CMK (cell line): ENCODE results near the gene ERICH6.
"Not testable (repeated sequence)": the region's sequence is repeated elsewhere in the genome, so short reads cannot be mapped to it uniquely, and the experiment has no call there.

Source experiments
- DNase-seq: peaks from one replicate; pipeline ENCODE4 v3.0.0-alpha.2; 2010; ENCODE audit warnings: low read depth

ERICH6 gene

GRCh38 chr3:150682279-150682678, 21.4 kb downstream of the ERICH6 start:
- DNase-seq: no peak

DNA sequence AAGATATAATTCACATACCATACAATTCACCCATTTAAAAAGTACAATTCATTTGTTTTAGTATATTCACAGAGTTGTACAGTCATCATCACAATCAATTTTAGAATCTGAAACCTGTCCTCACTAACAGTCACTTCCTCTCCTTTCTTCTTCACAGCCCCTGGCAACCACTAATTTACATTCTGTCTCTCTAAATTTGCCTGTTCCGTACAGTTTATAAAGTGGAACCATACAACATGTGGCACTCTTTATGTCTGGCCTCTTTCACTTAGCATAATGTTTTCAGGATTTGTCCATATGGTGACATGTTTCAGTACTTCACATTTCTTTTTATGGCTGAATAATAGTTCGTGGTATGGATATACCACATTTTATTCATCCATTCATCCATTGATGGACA, 22.7 kb downstream of the ERICH6 start:
- no peak for DNase-seq

DNA sequence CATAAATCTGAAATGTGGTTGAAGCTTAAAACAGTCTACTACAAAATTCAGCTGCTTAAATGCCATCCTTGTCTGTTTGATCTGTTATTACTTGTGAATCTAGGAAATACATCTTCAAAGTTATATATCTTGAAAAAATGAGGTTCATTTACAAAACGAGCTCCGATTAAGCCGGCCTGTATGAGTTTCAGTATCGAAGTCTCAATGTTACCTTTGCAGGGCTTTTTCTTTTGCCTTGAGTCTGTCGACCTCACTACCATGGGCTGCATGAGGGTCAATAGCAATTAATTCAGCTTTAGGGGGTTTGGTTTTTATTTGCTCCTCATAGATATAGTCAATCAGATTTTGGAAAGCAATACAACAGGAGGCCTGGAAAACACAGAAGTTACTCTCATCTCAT, 23.2 kb downstream of the ERICH6 start:
- no peak for DNase-seq

- DNase-seq: no peak
Observed at GRCh38 chr3:150675587-150675986, 28.1 kb downstream of the ERICH6 start.

DNA sequence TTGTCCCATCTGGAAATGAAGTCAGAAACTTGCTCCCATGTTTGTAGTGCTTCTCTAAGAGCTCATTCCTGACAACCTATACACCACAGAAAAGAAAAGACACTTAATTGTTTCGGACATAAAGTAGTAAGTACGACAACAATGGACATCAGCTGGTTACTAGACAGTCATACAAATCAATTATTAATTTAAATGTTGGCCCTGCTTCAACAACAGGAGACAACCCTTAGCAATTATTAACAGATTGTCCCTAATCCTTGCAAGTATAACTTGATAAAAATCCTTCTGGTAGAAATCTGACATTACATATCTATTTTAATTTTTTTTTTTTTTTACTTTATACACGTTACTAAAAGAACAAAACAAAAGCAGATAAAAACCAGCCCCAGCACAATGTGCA, 29.8 kb downstream of the ERICH6 start:
- no peak for DNase-seq

DNA sequence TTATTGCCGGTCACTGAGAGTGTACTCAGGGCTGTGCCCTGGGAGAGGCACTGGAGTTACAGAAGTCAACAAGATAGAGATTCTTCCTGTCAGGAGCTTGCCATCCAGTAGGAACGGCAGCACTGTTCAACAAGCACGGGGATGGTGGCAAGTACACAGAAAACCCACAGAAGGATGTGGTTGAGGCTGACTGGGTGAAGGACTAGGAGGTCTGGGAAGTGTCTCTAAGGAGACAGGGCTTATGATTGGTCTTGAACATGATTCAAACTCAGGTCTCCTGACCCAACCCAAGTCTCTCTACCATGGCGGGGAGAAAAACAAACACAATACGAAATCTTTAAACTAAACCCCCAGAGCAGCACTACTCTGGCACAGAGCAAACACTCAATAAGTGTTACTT, 37.6 kb downstream of the ERICH6 start:
- no peak for DNase-seq

DNA sequence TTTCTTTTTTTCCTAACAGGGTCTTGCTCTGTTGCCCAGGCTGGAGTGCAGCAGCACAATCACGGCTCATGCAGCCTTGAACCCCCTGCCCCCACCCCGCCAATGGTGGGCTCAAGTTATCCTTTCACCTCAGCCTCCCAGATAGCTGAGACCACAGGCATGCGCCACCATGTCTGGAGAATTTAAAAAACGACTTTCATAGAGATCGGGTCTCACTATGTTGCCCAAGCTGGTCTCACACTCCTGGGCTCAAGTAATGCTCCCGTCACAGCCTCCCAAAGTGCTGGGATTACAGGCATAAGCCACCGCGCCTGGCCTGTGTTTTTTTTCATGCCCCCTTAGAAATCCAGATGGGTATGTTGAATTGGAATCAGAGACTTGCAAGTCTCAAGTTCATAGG, 40.3 kb downstream of the ERICH6 start:
- DNase-seq: no peak

DNA sequence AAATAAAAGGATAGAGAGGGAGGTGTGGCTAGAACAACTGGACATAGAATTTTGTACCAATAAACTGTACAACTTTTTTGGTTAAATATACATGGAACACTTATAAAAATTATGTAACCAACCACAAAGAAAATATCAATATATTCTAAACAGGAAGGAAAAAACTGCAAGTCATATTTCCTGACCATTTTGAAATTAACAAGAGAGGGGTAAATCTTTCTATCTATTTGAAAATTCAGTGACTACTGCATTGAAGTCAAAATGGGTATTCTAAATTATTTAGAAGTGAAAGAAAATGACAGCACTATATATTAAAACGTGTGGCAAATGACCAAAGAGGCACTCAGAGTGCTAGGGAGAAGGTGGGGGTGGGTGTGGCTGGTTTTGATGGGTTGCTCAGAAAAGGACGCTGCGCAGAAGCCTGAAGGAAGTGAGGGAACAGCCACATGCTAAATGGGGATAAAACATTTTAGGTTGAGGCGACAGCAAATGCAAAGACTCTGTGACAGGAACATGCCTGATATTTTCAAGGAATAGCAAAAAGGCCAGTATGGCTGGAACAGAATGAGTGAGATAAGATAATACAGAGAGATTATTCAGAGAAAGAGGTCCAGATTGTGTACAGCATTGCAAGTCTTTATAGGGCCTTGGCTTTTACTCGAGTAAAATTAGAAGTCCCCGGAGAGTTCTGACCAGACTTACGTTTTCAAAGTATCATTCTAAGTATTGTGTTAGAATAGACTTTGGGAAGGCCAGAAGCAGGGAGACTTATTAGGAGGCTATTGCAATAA, 41.1 kb downstream of the ERICH6 start:
- no peak for DNase-seq

DNA sequence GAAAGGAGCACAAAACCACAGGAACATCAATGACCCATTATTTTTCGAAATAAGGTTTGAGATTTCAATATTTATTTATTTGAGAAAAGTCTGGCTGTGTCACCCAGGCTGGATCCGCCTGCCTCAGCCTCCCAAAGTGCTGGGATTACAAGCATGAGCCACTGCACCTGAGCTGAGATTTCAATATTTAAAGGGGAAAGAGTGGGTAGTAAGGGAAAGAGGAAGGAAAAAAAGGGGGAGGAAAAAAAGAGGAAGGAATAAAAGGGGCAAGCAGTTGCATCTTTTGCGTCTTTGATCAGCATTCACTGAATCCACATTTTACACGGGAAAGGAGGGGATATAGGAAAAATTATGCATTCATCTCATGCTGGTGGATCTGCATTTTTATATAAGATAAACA, 47.4 kb downstream of the ERICH6 start:
- DNase-seq: no peak

- DNase-seq: no peak
Observed at GRCh38 chr3:150653110-150653561, 50.6 kb downstream of the ERICH6 start.

GRCh38 chr3:150640256-150640655, 63.5 kb downstream of the ERICH6 start:
- DNase-seq: no peak

- no peak for DNase-seq
Observed at GRCh38 chr3:150639262-150639661, 64.5 kb downstream of the ERICH6 start.

GRCh38 chr3:150636258-150636657, 67.5 kb downstream of the ERICH6 start:
- no peak for DNase-seq

GRCh38 chr3:150635526-150635925, 68.2 kb downstream of the ERICH6 start:
- no peak for DNase-seq

GRCh38 chr3:150635076-150635475, 68.6 kb downstream of the ERICH6 start:
- DNase-seq: no peak

DNA sequence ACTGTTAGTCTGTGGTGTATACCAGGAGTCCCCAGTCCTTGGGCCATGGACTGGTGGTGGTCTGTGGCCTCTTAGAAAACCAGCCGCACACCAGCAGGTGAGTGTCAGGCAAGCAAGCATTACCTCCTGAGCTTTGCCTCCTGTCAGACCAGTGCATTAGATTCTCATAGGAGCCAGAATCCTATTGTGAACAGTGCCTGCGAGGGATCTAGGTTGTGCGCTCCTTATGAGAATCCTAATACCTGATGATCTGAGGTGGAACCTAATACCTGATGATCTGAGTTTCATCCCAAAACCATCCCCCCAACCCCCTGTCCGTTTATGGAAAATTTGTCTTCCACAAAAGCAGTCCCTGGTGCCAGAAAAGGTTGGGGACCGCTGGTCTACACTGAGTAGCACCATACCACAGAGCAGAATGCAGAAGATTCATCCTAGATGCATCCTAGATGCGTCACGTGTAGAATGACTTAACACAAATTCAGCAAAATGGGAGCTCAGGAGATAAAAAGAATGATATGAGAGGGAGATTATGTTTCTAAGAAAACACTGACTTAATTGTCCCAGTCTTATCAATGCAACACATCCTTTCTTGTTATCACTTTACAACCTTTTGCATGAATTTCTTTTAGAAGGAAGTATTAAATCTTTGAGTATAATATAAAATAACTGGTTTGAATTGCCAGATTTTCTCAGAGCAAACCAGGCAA, 72.1 kb downstream of the ERICH6 start:
- no peak for DNase-seq

- DNase-seq: no peak
Observed at GRCh38 chr3:150627557-150627956, 76.2 kb downstream of the ERICH6 start.

DNA sequence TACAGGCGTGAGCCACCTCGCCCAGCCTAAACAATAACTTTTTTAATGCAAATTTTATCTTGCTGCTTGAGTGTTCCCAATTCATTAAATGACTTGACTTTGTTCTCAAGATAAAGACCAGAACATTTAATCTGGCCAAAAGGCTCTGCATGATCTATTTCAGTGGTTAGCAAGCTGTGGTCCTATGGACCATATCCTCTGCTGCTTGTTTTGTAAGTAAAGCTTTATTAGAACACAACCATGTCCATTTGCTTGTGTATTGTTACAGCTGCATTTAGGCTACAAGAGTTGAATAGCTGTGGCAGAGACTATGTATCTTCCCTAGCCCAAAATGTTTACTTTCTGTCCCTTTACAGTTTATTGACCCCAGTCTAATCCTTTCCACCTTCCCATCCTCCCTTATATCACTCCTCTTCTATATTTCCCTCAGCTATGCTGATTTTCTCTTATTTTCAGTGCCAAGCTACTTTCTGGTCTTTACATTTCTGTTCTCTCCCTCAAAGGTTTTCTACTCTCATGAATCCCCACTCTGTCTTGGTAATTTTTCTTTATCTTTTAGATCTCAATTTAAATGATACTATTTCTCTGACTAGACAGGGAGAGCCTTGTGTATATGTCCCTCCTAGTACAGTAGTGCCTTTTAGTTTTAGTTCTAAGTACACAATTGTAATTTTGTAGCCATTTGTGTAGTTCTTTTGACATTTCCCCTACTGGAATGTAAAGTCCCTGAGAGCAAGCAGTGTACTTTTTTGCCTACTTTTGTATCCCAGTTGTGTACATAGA, 77.4 kb downstream of the ERICH6 start:
- no peak for DNase-seq

- DNase-seq: no peak
Observed at GRCh38 chr3:150623945-150624344, 79.8 kb downstream of the ERICH6 start.

- DNase-seq: not testable (repeated sequence)
Observed at GRCh38 chr3:150622955-150623354, 80.8 kb downstream of the ERICH6 start.

GRCh38 chr3:150620002-150620689, 83.6 kb downstream of the ERICH6 start:
- no peak for DNase-seq
